NCI-H2029 treated with DMSO at 0.1 percent for 48 hours (cell line): ENCODE results near the gene H3-3A.

ENCODE experiments used
- DNase-seq: peaks from one replicate; lab custom pipeline; 2025; lab: John Stamatoyannopoulos, UW

Gene H3-3A

GRCh38 chr1:226111098-226111882 is 48.8 kb downstream of the H3-3A start:
- no peak for DNase-seq

DNA sequence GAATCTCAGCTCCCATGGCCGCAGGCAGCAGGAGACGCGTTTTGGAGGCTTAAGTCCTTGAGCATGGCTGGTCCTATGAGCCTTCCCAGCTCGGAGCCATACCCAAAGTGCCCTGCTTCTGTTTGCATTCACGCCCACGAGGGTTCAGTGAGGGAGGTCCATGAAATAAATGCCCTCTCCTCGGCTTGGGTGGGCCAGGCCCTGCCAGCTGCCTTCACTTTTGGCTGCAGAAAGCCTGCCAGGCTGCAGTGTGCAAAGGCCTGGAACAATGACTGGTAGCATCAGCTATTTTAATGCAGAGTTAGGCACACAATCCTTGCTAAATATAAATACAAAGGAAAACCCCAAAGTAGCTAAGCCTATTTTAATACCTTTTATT is 49.4 kb downstream of the H3-3A start:
- no peak for DNase-seq

DNA sequence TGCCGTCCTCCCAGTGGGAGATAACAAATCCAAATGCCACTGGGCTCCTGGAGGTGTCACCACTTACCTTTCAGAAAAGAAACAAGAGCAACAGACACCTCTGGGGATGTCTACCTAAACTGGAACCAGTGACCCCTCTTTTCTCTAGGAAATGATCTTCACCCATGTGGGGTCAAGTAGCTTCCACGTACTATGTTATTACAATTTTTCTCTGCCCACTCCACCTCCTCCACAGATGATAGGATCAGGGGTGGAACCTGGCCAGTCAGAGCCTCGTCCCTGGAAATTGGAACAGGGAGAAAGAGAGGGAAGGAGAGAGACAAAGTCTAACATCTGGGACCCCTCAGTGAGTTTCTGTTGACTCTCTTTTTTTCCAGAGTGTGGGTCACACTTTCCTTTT is 50.1 kb downstream of the H3-3A start:
- no peak for DNase-seq

GRCh38 chr1:226116673-226117072 is 54.2 kb downstream of the H3-3A start:
- no peak for DNase-seq

- DNase-seq: no peak
These were observed 54.8 kb downstream of the H3-3A start for GRCh38 chr1:226117330-226117729.

DNA sequence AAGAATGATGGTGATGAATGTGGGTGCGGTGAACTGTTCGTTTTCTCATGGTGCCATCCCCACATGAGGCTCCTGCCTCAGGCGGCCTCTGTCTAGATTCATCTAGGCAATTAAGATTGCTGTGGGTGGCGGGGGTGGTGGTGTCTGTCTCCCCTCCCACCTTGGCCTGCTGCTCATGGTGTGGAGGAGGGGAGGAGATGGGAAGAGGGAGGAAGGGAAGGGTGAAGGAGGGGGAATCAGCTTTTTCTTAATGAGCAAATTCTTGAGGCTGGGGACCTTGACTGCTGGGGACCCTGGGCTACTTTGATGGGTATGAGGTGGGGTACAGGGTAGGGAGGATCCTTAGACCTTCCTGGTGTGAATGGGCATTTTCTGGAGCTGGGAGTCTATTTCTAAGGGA is 55.8 kb downstream of the H3-3A start:
- DNase-seq: no peak

GRCh38 chr1:226119169-226119568 is 56.7 kb downstream of the H3-3A start:
- DNase-seq: no peak

- DNase-seq: no peak
These were observed 57.9 kb downstream of the H3-3A start for GRCh38 chr1:226120398-226120797.

GRCh38 chr1:226121049-226121586 is 58.6 kb downstream of the H3-3A start:
- no peak for DNase-seq
